ENCODE results near the gene HK1.

The HK1 gene

GRCh38 chr10:69407621-69408301 is 129.5 kb downstream of the HK1 start:
- DNase-seq, result no peak

- DNase-seq, result peak; percentile 45 to 73
These were observed 130.3 kb downstream of the HK1 start for GRCh38 chr10:69408318-69409175.

DNA sequence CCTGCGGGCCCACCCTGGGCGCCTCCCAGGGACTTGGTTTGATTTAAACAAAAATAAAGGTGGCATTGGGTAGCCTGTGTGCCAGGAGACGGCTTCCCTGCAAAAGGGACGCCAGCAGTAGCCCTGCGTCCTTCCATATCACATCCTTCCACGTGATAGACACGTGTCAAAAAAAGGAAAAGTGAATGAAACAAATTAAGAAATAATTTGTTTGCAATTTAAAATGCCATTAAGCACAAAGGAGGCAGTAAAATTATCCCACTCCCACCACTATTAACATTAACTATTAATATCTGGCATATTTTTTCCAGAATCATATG is 130.8 kb downstream of the HK1 start:
- no peak for DNase-seq

DNA sequence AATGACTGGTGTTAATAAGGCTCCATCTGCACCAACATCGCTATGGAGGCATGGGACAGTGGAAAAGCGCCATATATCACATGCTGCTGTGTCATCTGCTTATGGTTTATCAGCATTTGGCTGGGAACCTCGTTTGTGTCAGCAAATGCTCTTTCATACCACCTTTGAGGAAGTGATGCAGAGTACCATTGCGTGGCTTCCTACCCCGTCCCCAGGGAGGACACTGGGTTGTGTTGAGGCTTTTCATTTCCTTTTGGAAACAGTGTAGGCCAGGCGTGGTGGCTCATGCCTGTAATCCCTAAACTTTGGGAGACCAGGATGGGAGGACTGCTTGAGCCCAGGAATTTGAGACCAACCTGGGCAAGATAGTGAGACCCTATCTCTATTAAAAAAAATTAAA is 131.7 kb downstream of the HK1 start:
- no peak for DNase-seq

- DNase-seq, result no peak
These were observed 132.2 kb downstream of the HK1 start for GRCh38 chr10:69410487-69410886.

DNA sequence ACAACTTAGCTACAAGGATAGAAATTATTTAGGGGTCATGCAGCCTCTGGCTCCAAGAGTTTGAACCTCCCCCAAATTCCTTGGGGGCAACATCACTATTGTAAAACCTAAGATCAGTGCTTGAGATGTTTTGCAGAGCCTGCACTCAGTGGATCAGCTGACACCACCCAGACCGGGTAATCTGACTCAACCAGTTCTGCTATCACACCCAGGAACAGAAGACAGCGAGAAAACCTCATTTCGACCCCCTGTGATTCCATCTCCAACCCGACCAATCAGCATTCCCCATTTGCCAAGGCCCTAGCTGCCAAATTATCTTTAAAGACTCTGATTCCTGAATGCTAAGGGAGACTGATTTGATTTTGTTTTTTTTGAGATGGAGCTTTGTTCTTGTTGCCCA is 133.2 kb downstream of the HK1 start:
- DNase-seq, result no peak

DNA sequence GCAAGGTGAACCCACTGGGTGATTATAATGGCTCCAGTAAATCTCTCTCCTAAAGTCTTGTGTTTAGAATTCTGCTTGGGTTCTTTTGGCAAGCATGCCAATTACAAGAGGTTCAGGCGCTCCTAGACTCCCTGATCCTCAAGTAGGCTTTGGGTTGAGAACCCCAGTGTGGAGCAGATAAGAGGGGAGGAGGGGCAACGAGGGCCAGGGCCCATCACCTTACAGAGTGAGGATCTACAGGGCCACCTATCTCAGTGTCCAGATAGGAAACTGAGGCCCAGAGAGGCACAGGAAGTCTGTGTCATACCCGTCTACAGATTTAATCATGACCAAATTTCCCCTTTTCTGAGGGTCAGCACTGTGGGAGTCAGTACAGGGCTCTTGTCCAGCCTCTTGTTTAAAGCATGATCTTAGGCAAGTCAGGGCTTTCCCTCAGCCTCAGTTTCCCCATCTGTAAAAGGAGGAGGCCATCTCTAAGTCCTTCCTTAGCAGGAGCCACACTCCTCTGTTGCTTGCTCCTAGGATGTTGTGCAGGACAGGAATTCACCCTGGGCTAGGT is 134.0 kb downstream of the HK1 start:
- DNase-seq, result no peak

GRCh38 chr10:69413221-69413865 is 135.0 kb downstream of the HK1 start:
- peak; percentile 92 to 98 for DNase-seq

GRCh38 chr10:69414036-69415018 is 136.0 kb downstream of the HK1 start:
- DNase-seq, result no peak

DNA sequence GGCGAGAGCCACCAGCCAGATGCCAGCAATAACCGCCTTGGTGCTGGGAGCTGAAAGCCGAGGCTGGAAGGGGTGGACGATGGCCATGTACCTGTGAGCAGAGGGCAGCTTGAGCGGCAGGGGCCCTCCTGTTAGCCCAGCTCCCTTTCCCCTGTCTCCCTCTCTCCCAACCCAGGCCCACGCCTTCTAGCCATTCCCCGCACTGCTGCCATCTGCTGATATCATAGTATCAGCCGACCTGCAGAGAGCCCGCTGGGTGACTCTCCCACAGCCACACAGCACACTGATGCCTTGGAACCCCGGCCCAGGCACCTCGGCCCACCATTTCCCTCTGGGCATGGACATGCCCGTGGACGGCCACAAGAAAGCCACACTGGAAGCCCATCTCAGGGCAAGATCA is 136.8 kb downstream of the HK1 start:
- DNase-seq, result no peak

DNA sequence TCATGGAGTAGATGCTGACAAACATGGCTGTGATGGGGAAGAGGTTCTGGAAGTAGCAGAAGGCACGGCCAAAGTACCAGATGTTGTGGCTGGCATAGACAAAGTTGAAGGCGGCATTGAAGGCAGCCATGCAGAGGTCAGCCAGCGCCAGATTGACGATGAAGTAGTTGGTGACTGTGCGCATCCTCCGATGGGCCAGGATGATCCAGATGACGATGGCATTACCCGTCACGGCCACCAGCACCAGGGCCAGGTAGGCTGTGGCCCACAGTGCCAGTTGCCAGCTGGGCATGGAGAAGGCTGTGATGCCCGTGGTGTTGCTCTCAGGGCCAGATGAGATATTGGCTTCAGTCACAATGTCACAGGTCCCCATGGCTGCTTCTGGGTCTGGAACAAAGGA is 137.7 kb downstream of the HK1 start:
- DNase-seq, result no peak

DNA sequence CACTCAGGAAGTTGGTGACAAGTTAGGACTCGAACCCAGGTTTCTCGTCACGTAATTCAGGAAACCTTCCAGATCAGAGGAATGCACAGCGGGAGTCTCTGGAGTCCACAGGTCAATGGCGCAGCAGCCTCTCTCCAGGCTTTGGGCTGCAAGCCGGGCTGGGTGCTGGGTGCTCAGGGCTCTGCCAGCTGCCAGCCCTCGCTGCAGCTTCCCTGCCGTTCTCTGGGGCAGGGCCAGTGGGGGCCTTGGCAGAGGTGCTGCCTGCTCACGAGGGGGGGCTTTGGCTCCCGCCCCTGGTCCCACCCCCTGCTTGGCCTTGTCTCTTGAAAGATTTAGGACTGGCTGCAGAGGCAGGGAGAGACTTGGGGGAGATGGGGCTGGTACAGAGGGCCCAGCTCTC is 138.4 kb downstream of the HK1 start, which contains the start of gene TACR2:
Gene TACR2 (minus strand): TSS at position 224 of the 400 bp plus-strand sequence. CDS start 595 bp downstream, outside the sequence.
- DNase-seq, result no peak

DNA sequence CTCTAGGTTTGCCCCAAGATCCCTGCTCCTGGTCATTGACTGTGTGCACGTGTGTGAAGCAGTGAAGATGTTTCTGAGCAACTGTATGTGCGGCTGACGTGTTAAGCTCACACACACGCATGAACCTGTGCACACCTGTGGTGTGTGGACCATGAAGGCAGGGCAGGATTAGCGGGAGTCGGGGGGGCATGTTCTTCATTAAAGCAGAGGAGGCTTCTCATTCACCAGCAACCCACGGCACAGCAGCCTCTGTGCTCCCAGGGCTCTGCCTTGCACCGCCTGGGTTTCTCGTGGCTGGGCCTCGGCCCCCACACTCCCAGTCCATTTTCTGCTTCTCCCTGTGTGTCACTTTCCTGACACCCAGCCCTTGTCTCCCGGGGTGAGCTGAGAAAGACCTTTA is 139.2 kb downstream of the HK1 start:
- no peak for DNase-seq

DNA sequence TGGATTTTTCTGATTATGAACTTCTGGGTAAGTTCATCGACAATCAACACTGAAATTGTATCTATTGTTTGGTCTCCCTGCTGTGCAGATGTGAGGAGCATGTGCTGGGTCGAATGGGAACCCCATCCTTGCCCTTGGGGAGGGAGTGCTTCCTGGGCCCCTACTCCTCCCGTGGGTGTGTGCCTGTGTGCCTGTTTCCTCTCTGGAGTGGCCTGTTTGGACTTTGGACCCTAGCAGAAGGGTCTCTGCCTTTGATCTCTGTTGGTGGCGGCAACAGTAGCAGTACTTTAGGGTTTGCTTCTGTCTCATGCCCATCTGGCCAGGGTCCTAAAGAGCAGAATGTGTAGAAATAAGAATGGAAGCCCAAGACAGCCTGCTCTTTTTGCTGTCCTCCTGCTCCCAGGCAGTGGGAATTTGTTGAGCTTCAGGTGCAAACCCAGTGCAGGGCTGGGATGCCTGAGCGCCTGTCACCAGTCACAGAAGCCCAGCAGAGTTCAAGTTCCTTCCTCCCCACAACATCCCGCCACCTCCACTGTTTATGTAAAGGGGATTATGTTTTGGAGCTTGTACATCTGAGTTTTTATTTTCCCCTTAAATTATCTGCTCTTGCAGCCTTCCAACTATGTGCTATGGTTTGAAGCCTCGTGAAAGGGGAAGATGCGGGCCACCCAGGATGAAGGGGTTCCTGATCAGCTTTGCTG is 139.9 kb downstream of the HK1 start:
- no peak for DNase-seq

DNA sequence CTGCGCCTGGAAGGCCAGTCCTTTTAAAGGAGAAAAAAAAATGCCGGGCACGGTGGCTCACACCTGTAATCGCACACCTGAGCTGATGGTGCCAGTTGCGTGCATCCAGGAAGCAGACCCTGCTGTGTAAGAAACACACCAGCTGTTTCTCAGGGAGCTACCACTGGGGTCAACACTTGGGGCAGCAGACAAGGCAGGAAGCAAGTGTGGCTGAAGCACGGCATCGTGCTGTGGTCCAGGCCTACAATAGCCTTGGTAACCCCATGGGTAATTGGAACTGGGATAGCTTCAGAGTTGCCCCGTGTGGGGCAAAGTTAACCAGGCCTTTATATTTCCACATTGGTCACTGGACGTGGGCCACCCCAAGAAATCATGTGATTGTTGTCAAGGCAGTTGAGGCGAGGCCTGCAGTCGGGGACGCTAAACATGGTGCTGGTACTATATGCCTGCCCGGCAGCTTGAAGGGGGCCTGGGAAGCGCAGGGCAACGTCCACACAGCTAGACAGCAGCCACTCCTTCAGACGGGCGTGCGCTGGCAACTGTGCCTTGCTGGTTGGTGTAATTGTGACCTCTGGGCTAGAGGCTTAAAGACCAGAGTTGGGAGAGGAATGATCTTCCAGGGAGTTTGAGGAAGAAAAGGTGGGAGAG is 140.9 kb downstream of the HK1 start:
- DNase-seq, result no peak

DNA sequence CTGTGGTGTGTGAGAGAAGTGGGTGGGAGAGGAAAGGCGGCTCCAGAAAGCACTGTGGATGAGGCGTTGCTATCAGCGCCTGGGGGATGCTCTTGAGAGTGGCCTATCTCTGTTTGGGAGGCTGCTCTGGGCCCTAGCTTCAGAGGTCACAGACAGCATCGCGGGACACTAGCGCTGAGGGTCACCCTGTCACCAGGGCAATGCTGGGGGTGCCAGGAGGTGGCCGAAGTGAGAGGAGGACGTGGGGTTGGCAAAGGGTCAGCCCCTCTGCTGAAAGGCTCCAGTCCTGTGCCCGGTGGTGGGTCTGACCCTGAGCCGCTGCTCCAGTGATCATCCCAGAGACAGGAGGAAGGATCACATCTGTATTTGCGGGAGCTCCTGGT is 141.4 kb downstream of the HK1 start:
- DNase-seq, result no peak

DNA sequence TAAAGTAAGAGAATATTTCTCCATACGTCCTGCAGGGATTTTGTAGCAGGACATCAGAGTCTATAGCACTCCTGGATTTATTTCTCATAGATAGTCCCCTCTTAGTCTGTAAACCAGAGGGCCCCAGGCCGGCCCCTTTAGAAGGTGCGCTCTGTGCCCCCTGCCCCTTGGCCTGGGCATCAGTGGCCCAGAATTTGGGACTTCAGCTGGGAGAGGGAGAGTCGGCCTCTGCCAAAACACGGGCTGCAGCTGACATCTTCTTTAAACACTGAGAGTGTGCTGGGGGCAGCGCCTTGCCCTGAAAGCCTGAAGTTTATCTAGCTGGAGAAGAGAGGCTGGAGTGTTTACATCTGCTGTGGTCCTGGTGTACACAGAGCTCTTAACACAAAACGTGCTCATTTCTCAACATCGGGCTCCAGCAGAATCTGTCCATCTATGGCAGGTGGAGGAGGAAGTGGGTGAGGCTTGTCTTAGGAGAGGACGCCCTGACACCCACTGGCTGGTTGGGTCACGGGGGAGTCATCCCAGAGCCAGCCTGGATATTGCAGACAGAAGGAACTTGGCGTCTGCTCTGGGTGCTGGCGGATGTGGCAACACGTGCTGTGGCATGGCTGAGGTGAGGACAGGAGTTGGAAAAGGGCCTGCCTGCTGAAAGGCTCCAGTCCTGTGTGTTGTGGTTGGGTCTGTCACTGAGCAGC is 143.5 kb downstream of the HK1 start:
- no peak for DNase-seq

DNA sequence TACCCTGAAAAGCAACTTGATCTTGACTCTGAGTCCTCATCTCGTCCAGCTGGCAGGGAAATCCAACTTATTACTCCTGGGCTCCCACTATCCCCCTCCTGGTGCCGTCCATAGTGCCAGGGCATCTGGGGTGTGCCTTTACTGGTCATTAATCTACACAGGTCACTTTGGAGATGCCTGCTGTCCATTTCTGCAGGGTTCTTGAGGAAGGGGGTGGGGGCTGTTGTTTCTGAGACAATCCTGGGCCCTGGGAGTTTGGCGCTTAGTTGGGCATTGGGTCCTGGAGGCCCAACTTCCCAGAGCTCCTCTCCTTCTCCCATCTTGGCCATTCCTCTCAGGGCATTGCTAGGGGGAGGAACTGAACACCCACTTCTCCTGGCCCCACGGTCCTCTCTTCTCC is 144.4 kb downstream of the HK1 start:
- DNase-seq, result no peak

- no peak for DNase-seq
These were observed 146.7 kb downstream of the HK1 start for GRCh38 chr10:69425041-69425440.

DNA sequence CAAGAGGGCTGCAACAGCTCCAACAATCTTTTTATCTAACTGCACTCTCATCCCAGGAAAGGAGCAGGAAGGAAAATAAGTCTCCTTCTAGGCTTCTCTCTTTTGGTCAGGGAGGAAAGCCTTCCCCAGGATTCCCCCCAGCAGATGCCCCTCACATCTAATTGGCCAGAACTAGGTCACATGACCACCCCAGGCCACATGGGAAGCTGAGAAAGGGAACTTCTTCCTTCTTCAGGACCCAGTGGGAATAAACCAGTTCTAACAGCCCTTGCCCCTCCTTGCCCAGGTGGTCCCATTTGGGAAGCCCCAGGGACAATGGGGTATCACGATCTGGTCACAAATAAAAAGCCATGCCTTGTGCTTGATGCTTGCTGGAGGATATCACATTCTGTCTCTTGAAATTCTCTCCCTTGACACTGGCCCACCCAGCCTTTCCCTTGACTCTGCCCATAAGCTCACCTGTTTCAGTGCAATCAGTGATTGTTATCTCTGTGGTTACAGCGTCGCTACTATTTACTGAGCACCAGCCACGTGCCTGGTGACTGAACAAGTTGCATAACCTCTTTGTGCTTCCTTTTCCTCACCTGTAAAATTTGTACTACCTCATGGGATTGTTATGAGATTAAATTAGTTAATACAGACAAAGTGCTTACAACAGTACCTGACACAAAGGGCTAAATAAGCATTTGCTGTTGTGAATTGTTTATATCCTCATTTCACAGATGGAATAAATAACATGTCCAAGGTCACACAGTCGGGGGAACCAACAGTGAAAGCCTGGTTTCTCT is 147.4 kb downstream of the HK1 start:
- DNase-seq, result no peak
